ENCODE results near the gene SHLD1.

The SHLD1 gene

DNA sequence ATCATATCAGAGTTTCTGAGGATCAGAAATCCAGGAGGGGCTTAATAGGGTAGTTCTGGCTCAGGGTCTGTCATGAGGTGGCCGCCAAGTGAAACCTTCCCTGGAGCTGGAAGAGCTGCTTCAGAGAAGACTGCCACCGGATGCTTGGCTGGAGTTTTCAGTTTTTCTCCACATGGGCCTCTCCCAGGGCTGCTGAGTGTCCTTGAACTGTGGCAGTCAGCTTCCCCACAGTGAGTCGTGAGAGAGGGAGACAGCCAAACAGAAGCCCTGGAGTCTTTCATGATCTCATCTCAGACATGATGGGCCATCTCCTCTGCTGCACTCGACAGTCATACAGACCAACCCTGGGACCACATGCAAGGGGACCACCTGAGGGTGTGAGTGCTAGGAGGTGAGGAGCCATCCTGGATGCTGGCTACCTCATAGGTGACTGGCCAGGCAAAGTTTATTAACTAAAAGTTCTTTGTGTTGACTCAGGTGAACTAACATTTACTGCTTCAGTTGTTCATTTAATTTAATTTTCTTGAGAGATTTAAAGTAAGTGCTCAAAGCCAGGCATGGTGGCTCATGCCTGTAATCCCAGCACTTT is 71.5 kb downstream of the SHLD1 start:
- peak; percentile 36 to 56 (median 46) for DNase-seq

GRCh38 chr20:5822569-5822968 is 72.4 kb downstream of the SHLD1 start:
- peak; percentile 38 to 75 (median 69) for DNase-seq

GRCh38 chr20:5825130-5825719 is 75.0 kb downstream of the SHLD1 start:
- no peak for DNase-seq

DNA sequence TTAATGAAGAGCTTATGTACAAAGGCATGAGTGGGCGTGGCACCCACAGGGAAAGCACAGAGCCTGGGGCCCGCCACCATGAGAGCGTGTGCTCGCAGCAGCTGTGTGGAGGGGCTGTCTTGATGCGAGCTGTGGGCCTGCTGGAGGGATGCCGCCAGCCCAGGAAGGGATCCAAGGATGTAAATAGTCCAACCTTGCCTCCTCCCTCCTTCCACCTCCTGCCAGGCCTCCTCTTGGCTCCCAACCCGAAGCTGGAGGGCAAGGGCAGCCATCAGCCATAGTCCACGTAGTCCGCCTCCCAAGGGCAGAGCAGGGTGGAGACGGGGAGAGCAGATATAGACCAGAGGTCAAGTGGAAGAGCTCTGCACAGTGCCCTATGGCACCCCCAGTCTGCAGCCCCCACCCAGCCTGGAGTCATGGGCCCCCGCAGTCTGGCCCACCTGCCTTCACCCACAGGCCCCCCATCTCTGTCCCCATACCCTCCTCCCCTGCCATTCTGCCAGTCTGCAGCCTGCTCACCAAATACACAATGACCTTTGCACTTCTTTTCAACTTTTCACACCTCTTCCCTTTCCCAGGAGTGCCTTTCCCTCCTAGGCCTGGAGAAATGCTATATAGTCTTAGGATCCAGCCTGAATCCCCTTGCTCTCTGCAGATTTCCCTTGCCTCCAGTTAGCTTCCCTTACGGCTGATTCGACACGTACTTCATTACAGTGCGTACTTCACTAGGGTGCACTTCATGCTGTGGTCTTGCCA is 77.1 kb downstream of the SHLD1 start:
- no peak for DNase-seq

- DNase-seq = no peak
Observed at GRCh38 chr20:5827861-5828260, 77.7 kb downstream of the SHLD1 start.

- no peak for DNase-seq
Observed at GRCh38 chr20:5829241-5829809, 79.1 kb downstream of the SHLD1 start.

DNA sequence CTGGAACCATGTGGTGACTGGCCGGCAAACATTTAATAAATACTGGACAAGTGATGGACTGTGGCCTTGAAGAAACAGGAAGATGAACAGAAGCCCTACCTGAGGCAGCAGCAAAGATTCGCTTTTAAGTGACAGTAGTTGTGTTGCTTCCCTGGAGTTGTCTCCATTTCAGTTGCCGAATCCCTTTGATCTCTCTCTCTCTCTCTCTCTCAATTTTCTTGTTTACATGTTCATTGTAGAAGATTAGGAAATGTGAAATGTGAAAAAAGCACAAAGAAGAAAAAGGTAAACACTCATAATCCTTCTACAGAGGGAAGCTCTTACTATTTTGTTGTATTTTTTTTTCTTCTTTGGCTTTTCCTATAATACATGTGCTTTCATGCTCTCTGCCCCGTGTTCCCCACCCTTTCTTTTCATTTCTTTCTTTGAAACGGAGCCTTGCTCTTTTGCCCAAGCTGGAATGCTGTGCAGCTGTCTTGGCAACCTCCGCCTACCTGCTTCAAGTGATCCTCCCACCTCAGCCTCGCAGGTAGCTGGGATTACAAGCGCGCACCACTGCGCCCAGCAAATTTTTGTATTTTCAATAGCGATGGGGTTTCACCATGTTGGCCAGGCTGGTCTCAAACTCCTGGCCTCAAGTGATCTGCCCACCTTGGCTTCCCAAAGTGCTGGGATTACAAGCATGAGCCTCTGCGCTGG is 81.5 kb downstream of the SHLD1 start:
- no peak for DNase-seq

DNA sequence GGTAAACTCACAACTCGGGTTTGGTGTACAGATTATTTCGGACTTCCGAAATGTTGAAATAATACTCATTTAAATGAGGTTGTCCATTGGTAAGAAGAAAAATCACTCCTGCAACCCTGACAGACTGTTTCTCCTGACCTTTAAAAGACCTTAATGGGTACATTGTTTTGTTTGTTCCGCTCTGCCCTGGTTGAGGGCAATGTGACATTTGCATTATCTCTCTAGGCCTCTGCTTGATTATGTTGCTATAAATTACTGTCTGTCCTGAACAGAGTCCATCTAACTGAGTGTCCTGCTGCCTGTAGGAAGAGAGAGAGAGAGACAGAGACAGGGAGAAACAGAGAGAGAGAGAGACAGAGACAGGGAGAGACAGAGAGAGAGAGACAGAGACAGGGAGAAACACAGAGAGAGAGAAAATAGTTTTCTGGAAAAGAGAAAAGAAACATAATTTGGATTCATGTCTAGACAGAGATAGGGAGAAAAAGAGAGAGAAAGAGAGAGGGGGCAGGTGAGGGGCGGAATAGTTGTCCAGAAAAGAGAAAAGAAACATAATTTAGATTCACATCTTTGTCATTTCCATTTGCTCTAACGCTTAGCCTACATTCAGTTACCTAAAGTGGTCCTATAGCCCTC is 83.2 kb downstream of the SHLD1 start:
- DNase-seq = no peak

- DNase-seq = no peak
Observed at GRCh38 chr20:5834436-5835005, 84.3 kb downstream of the SHLD1 start.

DNA sequence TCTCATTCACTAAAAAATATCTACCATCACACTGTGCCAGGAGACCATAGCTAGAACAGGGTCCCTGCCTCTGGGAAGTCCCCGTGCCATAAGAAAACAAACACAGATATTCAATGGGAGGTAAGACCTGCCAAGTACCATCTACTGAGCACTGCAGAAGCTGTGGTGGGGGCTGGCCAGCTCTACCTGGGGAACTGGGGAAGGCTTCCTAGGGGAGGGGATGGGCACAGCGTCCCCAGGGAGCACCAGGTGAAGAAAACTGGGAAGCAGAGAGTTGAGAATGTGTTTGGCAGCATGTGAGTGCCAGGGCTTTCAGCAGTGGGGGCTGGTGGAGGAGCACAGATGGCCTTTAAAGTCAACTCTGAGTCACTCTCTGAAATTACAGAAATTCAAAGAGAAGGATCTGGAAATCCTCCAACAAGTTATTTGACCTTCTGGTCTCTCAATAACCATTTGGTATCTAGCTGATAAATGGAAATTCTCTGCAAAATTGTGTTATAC is 85.2 kb downstream of the SHLD1 start:
- peak in 2 of 3 donors; percentile 28 to 33 for DNase-seq

DNA sequence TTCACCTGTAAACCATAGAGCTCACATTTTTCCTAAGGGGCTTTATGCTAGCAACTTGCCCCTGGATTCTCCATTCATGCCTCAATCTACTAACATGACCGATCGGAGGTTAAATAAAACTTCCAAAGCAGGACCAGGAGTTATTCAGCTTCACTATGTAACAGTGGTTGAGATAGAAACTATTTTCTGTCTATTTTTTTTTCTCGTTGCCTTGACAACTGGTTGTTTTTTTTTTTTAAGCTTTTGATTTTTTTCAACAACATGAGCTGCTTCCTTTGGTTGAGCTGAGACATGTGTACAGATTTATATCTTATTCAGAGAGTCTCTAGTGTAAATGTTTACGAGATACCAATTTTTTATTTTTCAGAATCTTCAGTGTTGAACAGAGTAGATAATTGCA is 85.7 kb downstream of the SHLD1 start:
- no peak for DNase-seq

DNA sequence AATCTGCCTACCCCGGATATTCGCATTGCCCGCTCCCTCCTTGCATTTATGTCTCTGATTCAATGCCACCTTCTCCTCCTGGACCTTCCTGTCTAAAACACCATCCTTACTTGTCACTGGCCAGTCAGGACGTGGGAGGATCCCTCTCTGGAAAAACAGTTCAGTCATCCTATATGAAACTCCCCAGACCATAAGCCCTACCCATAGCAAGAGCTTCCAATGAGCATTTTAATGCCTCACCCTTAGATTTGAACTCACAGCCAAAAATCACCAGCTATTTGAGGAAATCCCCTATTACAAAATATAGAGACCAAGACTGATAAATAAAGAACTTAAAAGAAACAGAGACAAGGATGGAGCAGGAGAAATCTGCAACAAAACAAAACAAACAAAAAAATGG is 86.4 kb downstream of the SHLD1 start:
- DNase-seq = peak in 2 of 3 donors; percentile 28

DNA sequence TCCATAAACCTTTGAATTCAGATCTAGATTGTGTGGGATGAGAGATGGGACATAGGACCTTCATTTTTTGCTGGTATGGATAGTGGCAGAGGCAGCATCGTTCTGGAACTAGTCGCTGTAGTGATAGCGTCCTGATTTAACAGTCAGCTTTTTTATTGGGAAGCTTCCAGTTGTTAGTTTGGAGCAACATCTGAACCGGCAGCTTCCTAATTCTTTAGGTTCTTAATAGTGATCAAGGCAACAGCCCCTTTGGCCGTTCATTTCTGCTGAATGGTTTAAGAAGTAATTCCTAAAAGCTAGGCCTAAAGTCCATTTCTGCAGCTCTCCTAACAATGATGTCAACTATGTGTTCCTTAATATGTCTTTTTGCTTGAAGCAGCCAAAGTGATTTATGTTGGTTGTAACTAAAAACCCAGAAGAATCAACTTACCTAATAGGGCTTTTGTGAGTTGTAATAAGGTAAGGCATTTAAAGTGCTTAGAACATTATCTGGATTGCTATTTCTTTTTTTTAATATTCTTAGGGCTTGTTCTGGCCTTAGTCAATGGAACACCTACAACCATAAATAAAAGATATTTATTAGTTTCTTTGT is 90.3 kb downstream of the SHLD1 start:
- DNase-seq = no peak

GRCh38 chr20:5841522-5841921 is 91.3 kb downstream of the SHLD1 start:
- no peak for DNase-seq

DNA sequence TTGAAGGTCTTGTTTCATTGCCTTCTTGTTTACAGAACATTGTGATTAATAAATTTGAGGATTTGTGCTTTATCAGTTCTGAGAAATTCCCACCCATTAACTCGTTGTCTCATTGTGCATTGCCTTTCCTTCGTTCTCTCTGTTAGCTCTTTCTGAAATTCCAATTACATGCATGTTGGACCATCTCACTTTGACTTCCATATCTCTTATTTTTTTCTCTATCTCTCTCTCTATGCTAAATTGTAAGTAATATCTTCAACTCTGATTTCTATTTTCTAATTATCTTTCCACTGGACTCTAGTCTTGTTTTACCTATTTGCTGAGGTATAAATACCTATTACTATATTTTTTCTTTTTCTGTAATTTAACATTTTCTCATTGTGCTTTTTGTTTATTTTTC is 92.3 kb downstream of the SHLD1 start:
- DNase-seq = no peak

DNA sequence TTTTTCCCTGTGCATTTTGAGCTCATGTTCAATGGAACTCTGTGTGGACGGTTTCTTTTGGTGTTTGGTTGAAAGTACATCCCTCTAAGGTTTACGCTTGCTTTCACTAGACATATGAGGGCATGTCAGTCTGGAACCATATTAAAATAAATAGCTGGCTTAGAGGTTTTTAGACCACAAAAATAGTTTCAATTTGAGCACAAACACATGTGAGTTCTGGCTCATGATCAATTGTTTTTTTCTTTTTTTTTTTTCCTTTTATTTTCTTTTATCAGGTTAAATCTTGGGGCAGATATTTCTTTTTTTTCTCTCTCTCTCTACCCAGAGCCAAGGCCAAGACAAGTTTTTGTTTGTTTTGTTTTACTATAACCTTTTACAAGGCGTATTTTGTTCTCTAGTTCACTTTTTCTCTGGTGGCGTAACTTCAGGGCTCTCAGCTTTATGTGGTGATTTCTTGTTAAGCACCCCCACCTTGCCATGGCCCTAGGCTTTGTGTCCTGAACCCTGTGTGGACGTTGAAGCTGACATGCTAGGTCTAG is 92.9 kb downstream of the SHLD1 start:
- DNase-seq = no peak

DNA sequence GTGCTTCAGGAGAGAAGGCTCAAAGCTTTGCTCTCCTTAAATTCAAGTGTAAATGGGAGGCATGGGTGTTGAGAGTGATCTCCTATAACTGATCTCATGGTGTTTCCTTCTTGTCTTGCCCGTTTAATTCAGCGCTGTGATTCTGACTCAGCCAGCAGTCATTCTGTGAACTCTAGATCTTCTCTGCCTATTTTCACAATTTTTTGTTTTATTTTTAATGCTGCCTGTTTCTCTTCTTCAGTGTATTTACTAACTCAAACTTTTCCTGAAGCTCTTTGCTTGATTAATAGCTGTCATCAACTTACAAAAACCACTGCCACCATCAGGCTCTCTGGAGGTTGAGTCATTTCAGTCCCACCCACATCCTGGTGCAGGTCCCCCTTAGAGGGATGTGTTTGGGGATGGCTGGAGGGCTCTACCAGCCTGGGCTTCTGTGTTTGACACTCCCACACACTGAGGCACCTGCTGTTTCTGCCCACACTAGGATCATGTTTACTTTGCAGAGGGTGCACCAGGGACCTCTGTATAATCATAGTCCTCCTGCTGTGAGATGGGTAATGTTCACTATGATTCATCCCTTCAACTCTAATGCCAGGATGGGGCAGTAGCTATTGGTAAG is 94.0 kb downstream of the SHLD1 start:
- no peak for DNase-seq

DNA sequence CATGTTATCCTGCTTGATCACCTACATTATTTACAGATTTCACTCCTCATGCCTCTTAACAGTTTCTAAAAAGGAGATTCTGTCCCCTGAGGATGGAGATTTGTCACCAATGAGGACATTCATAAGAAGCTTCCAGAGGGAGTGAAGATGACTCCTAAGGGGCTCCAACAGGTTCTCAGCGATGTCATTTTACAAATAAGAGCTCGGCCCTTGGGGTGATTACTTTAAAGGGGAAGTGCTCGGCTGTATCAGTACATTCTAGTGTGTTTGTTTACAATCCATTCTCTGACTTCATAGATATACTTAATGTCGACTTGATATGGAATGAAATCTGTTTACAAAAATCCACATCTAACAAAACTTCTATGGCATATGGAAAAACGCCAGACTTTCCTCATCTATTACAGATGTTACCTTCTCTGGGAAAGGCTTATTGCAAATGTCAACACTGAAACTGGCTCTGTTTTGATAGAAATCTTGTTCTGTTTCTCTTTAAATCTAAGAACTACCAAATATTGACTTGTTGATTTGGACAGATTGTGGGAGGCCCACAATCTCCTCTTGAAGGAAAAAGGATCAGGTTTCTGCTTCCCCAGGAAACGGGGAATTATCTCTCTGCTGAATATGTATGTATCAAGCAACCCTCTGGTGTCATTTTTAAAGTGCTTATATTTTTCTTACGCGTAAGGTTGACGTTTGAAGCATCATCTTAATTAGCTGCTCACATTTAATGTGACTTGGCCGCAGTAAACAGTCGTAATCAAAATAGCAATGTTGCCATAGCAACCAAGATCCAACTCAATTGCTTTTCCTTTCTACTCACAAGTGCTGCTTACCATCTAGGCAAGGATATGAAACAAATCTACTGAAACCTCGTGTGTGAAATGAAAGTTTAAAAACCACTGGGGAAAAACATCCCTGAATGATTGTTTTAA is 95.7 kb downstream of the SHLD1 start:
- DNase-seq = no peak

DNA sequence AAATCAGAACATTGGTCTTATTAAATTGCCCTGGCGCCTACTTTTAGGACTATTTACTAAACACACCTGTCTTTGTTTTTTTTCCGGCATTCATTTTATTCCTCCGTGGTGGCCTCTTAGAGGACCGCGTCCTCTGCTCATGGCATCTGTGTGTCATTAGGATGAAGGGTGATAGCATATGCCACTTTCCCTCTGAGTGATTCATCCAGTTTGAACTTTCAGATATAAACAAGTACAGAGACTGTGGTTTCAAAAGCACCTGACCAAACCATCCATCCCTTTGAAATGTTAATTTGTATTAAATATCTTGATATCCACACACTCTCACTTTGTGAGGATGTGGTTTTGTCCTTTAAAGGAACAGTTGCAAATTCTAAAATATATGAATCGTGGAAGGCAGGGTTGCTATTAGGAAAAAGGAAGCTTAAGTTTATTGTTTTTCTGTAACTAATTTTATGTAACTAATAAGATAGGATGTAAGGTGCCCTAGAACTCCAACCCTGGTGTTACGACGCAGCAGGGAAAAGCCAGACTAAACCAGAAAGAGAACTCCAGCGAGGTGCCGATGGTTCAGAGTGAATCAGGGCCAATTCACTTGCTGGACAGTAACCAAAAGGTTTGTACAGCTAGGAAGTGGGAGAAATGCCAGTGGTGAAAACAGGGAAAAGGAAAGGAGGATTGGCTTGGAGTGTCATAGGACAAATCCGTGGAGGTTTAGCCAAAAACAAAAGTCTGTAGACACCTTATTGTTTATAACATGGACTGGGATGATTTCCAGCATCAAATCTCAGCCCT is 98.7 kb downstream of the SHLD1 start:
- DNase-seq = no peak

Data from suppressor macrophage treated with lipopolysaccharide for 1 hour (primary cell).